ENCODE data around the gene SH3TC1. TPM values are rescaled to one million over a fixed set of nuclear protein-coding genes. Genes with fewer than 3 reads are reported as not detected.

SH3TC1 gene
- total and polyA plus RNA-seq, 2 of the 8 experiments (the other 6 are each of a cell fraction or from before 2014, with no cell fraction given) = 0.15 TPM; not detected in 1

GRCh38 chr4:8167291-8167690, 31.8 kb upstream of the SH3TC1 start:
- H3K27me3 ChIP-seq (replicated peaks in 1 of 4; ENCODE audit: control insufficient read depth in 3 of 4, extremely low read depth in 1 of 4, insufficient read depth in 3 of 4, low read length in 3 of 4) = no peaks in the 10 kb centered on the region; a peak in 1 of 7 replicates
- no peak overlapping the region for H2BK120ac ChIP-seq (replicated peaks; ENCODE audit: low read depth, low read length)
- H3K9me3 ChIP-seq (ENCODE audit: insufficient read depth in 2 of 2, low read depth in 1 of 2, low read length in 1 of 2) = peaks cover 9 to 13% of the 10 kb centered on the region in 2 experiments
- H3K9ac ChIP-seq (replicated peaks in 1 of 4; ENCODE audit: extremely low read depth in 1 of 4, low read depth in 3 of 4, low read length in 3 of 4) = no peak overlapping the region
- H3K4ac ChIP-seq (replicated peaks; ENCODE audit: insufficient read length, low read depth, low read length) = no peak overlapping the region
- no peaks in the 10 kb centered on the region for H3K79me1 ChIP-seq (ENCODE audit: low read depth, low read length)
- WGBS, 2 experiments (ENCODE audit: extremely low coverage in 1 of 2, insufficient coverage in 1 of 2, insufficient read length in 1 of 2, insufficient replicate concordance in 2 of 2, low coverage in 1 of 2, low lambda C conversion rate in 2 of 2, missing lambda C conversion rate in 1 of 2) = 73% methylated on average over 2 of the region's 2 CpGs; no CpG with 5 or more reads in 1 of the 2 experiments
- POLR2A ChIA-PET (ENCODE audit: partially characterized antibody) = no interaction called here
- H2BK20ac ChIP-seq (ENCODE audit: low read length) = no peak overlapping the region
- no peak overlapping the region for H3K4me3 ChIP-seq (ENCODE audit: extremely low read depth in 1 of 4, insufficient read depth in 2 of 4, low read depth in 3 of 4, low read length in 4 of 4)
- no peak for TF ChIP-seq SAP30 (IDR thresholded peaks at IDR 0.05; ENCODE audit: insufficient read depth, insufficient replicate concordance, low read length)
- no peak for TF ChIP-seq TEAD4 (IDR thresholded peaks at IDR 0.05; ENCODE audit: low read depth, low read length)
- no peak for TF ChIP-seq USF2 (IDR thresholded peaks at IDR 0.05; ENCODE audit: low read length)
- TF ChIP-seq CBX5 (IDR thresholded peaks at IDR 0.05; ENCODE audit: low read depth, low read length) = no peak
- TF ChIP-seq YY1 (IDR thresholded peaks at IDR 0.05; ENCODE audit: low read depth, low read length) = no peak
- no peak for TF ChIP-seq TAF7 (optimal IDR thresholded peaks at IDR 0.05; ENCODE audit: borderline replicate concordance, low read depth, low read length)
- TF ChIP-seq TBP (IDR thresholded peaks at IDR 0.05; ENCODE audit: low read depth, low read length) = no peak
- no peak for TF ChIP-seq RBBP5 (IDR thresholded peaks at IDR 0.05; ENCODE audit: borderline replicate concordance, low read depth, low read length)
- TF ChIP-seq GTF2F1 (IDR thresholded peaks at IDR 0.05; ENCODE audit: borderline replicate concordance, low read depth, low read length) = no peak
- TF ChIP-seq KDM5A (IDR thresholded peaks at IDR 0.05; ENCODE audit: low read length) = no peak
- H3K4me1 ChIP-seq (replicated peaks in 1 of 4; ENCODE audit: control insufficient read depth in 3 of 4, insufficient read depth in 4 of 4, low read length in 3 of 4) = no peaks in the 10 kb centered on the region
- no peak overlapping the region for H2AFZ ChIP-seq (ENCODE audit: low read length)
- H3K56ac ChIP-seq (replicated peaks; ENCODE audit: insufficient read length, low read depth, low read length) = no peak overlapping the region
- no peak overlapping the region for H4K8ac ChIP-seq (ENCODE audit: extremely low read depth, insufficient read depth, low read length)
- DNase-seq (ENCODE audit: low read depth in 1 of 2, low spot score in 2 of 2) = no peak
- no peak overlapping the region for H2BK5ac ChIP-seq (ENCODE audit: low read depth, low read length)
- H2BK15ac ChIP-seq (ENCODE audit: low read length) = no peak overlapping the region
- no peaks in the 10 kb centered on the region for H3K36me3 ChIP-seq (ENCODE audit: control insufficient read depth in 2 of 4, insufficient read depth in 4 of 4, low read length in 3 of 4)
- H2BK12ac ChIP-seq (ENCODE audit: low read depth, low read length) = no peak overlapping the region
- H3K79me2 ChIP-seq (ENCODE audit: control insufficient read depth in 1 of 2, insufficient read depth in 2 of 2, low read length in 2 of 2) = no peaks in the 10 kb centered on the region
- H2AK5ac ChIP-seq (ENCODE audit: low read depth, low read length) = no peak overlapping the region
- no peak overlapping the region for H3K14ac ChIP-seq (ENCODE audit: insufficient read length)
- no peak overlapping the region for H4K91ac ChIP-seq (replicated peaks; ENCODE audit: insufficient read length, low read length)
- peaks cover 0 to 5% of the 10 kb centered on the region in 2 experiments for H4K20me1 ChIP-seq (replicated peaks in 1 of 2; ENCODE audit: control insufficient read depth in 1 of 2, insufficient read depth in 2 of 2, low read length in 2 of 2)
- FAIRE-seq = no peak
- no peak overlapping the region for H4K5ac ChIP-seq (ENCODE audit: insufficient read length, low read depth, low read length)
- CTCF ChIA-PET (ENCODE audit: partially characterized antibody) = interaction anchor here (0.6 to 3.2 kb wide), 11 partner anchors 9 to 236 kb away, joined by 3 to 20 read pairs (median 3); no protein-coding TSS in a partner anchor
- H3K23me2 ChIP-seq (ENCODE audit: low read depth, low read length) = peaks cover 11% of the 10 kb centered on the region; the same call in 1 of the 2 replicates
- no peak overlapping the region for H3K4me2 ChIP-seq (ENCODE audit: insufficient read depth in 1 of 2, low read depth in 2 of 2, low read length in 2 of 2)
- H3K18ac ChIP-seq (ENCODE audit: extremely low read depth, low read length) = no peak overlapping the region
- H3K27ac ChIP-seq (ENCODE audit: low read depth, low read length) = no peak overlapping the region
- no peak overlapping the region for H3K23ac ChIP-seq (ENCODE audit: insufficient read length)
